HG03064 (cell line): Measurements from ENCODE around the gene CHCHD1.
A peak's percentile ranks its signal among the peaks of the same experiment; 100 is the strongest.
"Not testable (repeated sequence)": the region's sequence is repeated elsewhere in the genome, so short reads cannot be mapped to it uniquely, and the experiment has no call there.

Source experiments
- ATAC-seq: cut with Tn5 transposase; IDR thresholded peaks from one replicate; pipeline ENCODE4 v1.9.1; 2021; ENCODE audit warnings: low read depth; ENCODE audit not compliant: unreplicated experiment

The CHCHD1 gene

GRCh38 chr10:73765066-73765465, 16.8 kb upstream of the CHCHD1 start:
- no peak for ATAC-seq

DNA sequence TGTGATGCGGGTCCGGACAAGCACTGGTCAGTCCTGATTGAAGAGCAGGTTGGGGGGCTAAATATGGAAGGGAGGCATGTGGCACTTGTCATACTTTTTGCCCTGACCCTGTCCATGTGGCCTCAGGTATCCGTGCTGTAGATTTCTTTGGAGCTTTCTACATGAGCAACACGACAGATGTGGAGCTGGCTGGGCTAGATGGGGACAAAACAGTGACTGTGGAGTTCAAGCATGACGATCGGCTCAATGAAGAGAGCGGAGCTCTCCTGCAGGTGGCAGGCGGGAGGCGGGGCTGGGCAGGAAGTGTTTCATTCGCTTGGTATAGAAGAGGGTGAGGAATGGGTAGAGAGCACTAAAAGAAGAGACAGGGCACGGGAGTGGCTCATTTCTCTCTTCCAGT, 13.0 kb upstream of the CHCHD1 start:
- no peak for ATAC-seq

GRCh38 chr10:73769396-73769795, 12.5 kb upstream of the CHCHD1 start:
- no peak for ATAC-seq

DNA sequence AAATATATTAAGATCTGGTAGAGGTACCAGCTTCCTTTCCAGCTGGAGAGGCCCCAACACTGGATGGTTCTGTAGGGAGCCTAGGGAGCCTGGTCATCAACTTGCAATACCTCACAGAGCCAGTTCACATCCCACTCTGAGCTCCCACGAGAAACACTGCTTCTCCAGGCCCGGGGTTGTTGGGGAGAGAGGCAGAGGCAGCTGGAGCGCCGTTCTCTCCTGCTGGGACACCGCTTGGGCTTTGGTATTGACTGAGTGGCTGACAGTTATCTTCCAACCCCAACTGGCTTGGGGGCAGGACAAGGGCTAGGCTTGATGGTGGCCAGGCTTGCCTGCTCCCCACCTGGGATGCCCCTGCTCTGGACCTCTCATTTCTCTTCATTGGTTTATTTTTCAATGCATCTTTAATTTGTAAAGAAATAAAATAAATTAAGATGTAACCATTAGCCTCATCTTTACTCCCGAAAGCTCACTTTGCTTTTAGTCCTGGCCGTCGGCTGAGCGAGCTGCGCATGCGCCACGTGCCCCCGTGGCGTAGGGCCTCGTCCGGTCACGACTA, 10.0 kb upstream of the CHCHD1 start:
- peak; percentile 55 for ATAC-seq

DNA sequence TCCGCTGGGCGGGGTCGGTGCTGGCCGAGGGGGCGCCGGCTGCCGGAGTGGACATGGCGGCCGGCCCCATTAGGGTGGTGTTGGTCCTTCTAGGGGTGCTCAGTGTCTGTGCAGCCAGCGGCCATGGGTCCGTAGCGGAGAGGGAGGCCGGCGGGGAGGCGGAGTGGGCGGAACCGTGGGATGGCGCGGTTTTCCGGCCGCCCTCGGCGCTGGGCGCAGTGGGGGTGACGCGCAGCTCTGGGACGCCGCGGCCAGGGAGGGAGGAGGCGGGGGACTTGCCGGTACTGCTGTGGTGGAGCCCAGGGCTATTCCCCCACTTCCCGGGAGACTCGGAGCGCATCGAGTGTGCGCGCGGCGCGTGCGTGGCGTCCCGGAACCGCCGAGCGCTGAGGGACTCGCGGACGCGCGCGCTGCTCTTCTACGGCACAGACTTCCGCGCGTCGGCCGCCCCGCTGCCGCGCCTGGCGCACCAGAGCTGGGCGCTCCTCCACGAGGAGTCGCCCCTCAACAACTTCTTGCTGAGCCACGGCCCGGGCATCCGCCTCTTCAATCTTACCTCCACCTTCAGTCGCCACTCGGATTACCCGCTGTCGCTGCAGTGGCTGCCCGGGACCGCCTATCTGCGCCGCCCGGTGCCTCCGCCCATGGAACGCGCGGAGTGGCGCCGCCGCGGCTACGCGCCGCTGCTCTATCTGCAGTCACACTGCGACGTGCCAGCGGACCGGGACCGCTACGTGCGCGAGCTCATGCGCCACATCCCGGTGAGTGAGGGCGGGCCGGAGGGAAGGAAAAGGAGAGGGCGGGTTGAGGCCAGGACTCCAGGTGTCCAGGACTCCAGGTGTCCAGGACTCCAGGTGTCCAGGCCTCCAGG, 9.3 kb upstream of the CHCHD1 start:
- ATAC-seq = peak; percentile 56

DNA sequence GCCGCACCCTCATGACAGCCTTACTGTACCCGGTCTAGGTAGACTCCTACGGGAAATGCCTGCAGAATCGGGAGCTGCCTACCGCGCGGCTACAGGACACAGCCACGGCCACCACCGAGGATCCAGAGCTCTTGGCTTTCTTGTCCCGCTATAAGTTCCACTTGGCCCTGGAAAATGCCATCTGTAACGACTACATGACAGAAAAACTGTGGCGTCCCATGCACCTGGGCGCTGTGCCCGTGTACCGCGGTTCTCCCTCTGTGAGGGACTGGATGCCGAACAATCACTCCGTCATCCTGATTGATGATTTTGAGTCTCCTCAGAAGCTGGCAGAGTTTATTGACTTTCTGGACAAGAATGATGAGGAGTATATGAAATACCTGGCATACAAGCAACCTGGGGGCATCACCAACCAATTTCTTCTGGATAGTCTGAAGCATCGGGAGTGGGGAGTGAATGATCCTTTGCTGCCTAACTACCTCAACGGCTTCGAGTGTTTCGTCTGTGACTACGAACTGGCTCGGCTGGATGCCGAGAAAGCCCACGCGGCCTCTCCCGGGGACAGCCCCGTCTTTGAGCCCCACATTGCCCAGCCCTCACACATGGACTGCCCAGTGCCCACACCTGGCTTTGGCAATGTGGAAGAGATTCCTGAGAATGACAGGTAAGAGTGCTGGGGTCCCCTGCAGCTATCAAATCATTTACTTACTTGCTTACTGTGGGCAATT, 8.5 kb upstream of the CHCHD1 start:
- ATAC-seq = no peak

DNA sequence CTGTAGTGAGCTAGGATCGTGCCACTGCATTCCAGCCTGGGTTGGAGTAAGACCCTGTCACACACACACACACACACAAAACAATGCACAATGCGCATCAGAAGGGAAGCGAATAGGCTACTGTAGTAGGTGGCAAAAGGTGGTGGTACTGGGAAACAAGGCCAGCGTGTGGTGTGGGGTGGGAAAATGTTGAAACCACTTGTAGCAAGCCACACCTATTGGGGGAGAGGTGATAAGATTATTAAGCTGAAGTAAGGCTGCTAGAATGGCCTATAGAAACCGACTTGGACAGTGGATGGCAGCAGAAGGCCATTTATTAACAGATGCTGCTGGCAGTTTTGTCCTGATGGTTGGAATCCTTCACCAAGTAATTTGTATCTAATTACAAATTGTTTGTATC, 7.2 kb upstream of the CHCHD1 start:
- ATAC-seq = no peak

- no peak for ATAC-seq
These were observed 2.8 kb upstream of the CHCHD1 start for GRCh38 chr10:73779018-73779417.

- ATAC-seq = no peak
These were observed 2.2 kb upstream of the CHCHD1 start for GRCh38 chr10:73779539-73780197.

GRCh38 chr10:73780301-73780700, 1.5 kb upstream of the CHCHD1 start:
- no peak for ATAC-seq

GRCh38 chr10:73780966-73781365, 882 bp upstream of the CHCHD1 start:
- no peak for ATAC-seq

DNA sequence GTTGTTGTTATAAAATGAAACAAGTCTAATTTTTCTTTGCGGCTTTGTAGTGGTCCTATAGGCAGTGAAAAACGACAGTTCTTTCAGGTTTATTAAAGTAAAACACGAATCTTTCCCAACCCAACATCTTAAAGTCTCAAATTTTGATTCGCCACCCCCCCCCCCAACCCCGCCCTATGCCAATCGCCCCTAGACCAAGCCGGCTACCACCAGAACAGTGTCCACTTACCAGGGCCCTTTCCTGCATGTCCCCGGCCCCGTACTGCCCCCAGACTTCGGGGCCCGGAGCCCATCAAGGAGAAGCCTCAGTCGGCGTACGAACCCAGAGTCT, 335 bp upstream of the CHCHD1 start:
- no peak for ATAC-seq

DNA sequence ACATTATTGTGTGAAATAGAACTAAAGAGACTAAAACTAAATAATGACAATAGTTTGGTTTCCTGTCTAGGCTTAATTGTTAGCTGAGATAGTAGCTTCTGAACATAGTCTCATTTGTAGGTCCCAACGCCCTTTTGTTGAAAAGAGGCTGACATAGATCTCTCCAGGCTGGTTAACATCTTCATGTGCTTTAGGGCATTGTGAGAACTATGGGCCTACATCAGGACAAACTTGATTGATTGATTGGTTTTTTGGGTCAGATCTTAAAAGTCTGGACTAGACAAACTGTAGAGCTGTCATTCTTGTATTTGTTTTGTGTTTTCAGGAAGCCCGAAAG, 869 bp downstream of the CHCHD1 start:
- ATAC-seq = no peak

GRCh38 chr10:73785211-73785720, 3.4 kb downstream of the CHCHD1 start, which contains the start of gene ZSWIM8:
TSS of gene ZSWIM8 (plus strand) at chr10:73785606. CDS start at chr10:73785879, 273 bp downstream.
- peak; percentile 64 for ATAC-seq

- ATAC-seq = peak; percentile 8
These were observed 4.1 kb downstream of the CHCHD1 start for GRCh38 chr10:73785721-73786511.

DNA sequence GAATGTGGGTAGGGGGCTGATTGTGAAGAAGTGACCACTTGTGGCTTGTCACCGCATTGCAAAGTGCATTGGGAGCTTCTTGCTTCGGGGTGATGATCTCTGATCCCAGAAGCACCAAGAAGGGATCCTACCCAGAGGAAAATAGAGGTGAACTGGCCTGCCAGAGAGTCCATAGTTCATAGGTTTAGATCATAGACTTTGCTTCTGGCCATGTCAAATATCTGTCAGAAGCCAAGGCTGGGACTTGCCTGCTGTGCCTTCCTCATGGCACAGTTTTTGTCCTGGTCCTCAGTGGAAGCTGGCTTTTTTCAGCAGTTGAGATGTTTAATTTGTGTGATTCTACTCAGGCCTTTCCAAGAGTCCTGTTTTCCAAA, 4.7 kb downstream of the CHCHD1 start:
- no peak for ATAC-seq

- ATAC-seq = not testable (repeated sequence)
These were observed 5.4 kb downstream of the CHCHD1 start for GRCh38 chr10:73787031-73787800.

- no peak for ATAC-seq
These were observed 7.2 kb downstream of the CHCHD1 start for GRCh38 chr10:73788864-73789658.

DNA sequence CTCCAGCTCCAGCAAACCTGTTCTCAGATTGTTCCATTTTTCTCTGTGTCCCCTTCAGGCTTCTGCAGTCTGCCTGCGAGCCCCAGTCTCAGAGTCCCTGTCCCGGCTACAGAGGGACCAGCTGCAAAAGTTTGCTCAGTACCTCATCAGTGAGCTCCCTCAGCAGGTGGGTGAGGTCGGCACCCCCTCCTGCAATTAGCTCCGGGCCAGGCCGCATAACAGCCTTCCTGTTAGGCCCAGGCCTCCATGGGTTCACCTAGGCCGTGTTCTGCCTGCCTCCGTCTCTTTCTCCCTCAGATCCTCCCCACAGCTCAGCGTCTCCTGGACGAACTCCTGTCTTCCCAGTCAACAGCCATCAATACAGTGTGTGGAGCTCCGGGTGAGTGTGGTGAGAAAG, 7.8 kb downstream of the CHCHD1 start:
- ATAC-seq = no peak
